GM18526 (cell line): ENCODE data around the gene NBEA.

ENCODE experiments used
- POLR2A ChIP-seq: IDR thresholded peaks from 3 replicates; pipeline ENCODE4 v1.6.1; 2011; ENCODE audit not compliant: insufficient read length; ENCODE audit errors: extremely low read depth

NBEA gene

DNA sequence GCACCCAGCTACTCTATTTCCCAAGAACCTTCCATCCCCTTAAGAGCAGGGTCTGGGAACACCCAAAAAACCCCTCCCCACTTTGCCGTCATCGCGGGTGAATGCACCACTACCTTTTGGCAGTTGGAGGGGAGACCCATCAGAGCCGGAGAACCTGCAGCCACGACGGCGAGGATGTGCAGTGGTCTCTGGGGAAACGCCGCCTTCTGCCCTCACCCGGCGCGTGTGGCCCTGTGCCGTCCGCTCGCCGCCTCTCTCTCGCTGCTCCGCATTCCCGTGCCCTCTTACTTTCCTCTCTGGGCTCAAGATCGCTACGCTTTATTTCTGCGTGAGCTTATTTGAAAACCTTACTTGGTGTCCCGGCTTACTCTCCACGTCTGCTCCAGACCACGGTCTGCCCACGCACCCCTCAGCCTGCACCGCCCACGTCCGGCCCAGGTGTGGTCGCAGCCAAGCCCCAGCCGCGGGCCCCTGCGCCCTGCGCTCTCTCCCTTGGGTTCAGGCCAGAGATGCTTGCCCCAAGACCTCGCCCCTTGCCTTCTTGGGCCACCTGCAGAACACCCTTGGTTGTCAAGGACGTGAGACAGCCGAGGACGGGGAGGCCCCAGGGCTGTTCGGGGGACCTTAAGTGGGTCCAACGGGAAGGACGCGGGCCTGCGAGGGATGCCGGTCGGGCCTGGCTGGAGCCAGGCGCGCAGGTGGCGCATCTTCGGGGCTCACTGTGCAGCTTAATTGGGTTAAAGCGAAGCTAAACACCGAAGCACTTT is 536.4 kb downstream of the NBEA start:
- TF ChIP-seq POLR2A, result no peak

DNA sequence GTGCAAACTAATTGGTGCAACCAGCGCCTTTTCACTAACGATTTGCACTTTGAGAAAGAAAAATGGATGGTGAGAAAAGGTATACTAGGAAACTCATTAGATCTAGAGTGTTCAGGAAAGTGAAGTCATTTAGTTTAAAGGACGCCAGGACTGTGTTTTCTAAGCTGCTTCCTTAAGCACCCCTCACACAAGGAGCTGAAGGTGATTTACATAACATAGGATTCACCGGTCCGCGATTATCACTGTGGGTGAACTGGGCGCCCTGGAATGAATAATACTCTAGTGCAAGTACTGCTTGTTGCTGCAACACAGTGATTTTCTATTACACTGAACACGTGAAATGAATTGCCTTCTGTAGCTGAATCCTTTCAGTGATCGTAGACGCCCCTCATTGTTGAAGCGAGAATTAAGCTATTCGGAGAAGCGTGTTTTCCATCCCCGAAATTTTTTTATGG is 537.0 kb downstream of the NBEA start:
- no peak for TF ChIP-seq POLR2A

DNA sequence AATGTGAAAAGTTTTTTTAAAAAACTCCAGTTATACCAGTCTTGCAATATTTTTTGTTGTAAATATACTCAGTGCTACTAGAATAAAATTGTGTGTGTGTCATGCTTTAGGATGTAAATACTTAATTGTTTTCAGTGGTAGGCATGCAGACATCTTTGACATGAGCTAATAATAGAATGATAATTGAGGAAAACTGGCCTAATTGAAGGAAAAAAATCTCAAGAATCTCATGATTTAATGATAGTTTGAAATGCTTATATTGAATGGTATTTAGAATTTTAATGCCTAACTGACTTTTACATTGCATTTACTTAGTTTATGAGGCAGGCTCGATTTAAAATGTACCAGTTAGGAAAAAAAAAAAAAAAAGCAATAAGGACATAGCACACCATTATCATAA is 537.6 kb downstream of the NBEA start:
- TF ChIP-seq POLR2A, result no peak

DNA sequence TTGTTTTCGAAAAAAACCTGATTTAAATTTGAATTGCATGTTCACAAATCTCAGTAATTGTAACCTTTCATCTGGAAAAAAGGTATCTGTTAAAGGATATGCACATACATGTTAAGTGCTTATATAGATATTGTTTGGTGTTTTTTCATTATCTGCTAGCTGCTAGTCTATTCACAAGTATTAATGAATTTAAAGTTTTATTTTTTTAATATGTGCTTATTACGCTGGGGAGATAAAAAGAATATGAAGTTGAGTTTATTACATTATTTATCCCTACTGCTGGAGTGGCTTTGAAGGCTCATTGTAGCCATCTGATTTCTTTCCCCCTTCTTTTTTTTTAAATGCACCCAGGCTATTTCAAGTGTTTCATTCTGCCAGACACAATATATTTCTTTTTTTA is 538.3 kb downstream of the NBEA start:
- no peak for TF ChIP-seq POLR2A

DNA sequence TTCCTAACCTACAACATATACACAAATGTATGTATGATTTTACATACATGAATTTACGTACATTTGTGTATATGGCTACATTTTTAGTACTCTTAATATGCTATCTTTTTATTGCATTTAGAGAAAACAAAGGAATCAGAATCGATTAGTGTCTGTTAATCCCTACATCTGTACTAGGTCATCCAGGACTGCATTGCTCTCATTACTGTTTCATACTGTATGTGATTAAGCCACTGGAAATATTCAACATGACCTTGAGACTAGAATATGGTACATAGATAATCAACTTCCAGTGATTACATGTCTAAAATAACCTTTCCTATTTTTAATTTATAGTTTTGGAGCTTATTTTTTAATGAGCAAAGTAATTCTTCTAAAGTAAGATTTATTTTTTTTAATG is 539.7 kb downstream of the NBEA start:
- TF ChIP-seq POLR2A, result no peak

DNA sequence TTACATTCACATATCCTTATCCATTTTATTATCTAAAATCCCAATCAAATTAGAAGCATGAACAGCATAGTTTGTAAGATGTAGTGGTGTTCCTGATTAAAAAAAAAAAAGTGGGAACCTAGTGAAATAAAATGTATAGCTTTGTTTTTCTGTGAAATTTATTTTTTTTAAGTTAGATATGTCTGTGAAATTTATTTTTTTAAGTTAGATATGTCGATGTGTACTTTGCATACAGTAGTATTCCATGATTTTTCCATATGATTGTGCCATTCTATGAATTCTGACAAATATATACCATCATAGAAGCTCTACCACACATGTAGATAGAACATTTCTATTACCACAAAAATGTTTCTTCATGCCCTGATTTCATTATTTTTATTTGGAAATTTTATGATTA is 540.5 kb downstream of the NBEA start:
- TF ChIP-seq POLR2A, result no peak

DNA sequence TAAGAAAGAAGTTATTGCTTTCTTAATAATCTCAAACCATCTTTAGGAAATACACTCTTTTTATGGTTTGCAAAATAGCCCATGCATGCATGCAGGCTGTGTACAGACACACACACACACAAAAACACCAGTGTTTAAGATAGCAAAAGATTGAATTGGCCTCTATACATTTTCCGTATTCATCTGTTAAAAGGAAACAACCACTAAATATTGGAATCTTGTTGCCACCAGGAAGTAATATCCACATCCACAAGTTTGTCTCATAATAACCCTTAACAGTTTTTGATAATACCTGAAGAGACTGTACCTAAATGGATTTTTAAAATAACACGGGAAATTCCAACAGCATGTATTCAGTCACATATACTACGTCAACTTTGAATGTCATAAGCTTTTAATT is 541.7 kb downstream of the NBEA start:
- TF ChIP-seq POLR2A, result no peak

DNA sequence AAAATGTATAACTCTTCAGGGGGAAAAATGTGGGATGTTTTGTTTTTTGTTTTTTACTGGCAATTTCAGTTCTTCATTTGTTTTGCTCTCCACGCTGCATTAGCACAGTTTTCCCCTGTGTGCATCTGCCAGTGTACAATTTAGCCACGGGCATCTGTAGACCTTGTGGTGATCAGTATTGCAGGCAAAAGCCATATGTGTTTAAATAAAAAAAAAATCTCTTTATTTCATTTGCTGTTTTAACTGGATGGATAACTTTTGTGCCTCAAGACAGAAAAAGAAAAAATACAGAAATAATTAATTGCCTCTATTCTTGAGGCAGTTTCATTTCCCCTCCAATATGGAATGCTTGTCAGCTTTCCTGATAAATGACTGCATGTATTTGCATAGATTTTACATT is 542.3 kb downstream of the NBEA start:
- no peak for TF ChIP-seq POLR2A

DNA sequence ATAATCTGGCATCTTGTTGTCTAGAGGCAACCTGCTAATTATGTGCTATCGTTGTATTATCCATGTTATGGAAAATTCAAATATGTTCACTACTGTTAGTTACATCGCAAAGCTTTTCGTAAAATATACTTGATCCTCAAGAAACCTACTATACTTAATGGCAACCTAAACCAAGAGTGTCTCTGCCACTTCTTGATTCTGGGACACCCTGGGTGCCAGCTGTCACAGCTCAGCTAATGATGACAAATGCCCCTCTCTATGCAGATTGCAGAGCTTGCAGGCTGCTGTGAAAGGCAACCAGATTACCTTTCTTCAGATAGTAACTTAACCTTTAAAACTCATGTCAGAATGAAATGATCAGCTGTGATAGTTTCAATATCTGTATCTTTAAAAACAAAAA is 543.4 kb downstream of the NBEA start:
- no peak for TF ChIP-seq POLR2A

DNA sequence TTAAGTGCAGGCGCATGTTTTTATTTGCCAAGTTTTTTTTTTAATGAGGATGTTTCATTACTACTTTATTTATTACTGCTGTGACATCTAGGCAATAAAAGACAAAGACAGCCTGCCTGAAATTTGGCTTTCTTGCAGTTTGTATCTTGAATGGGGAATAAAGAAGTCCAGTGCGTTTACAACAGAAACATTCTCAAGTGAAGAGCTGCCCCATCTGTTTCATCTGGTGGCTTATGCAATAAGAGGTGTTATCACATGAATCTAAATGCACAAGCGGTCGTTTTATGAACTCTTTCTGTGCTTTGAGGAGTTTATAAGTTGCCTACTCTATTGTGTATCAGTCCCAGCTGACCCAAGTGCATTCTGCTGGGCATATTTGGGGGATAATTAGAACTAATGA is 547.0 kb downstream of the NBEA start:
- TF ChIP-seq POLR2A, result no peak

DNA sequence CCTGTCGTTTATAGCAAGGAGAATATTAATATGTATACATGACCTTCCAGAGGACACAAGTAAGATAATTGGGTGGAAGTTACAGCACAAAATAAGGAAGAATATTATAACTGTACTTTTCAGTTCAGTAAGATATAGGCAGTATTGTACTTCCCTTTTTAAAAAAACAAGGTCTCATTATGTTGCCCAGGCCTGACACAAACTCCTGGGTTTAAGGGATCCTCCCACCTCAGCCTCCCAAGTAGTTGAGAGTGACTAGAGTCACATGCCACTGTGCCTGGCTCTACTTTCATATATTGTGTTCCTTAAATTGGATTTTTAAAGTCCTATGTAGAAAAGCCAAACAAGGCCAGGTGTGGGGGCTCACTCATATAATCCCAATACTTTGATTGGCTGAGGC is 553.9 kb downstream of the NBEA start:
- no peak for TF ChIP-seq POLR2A

DNA sequence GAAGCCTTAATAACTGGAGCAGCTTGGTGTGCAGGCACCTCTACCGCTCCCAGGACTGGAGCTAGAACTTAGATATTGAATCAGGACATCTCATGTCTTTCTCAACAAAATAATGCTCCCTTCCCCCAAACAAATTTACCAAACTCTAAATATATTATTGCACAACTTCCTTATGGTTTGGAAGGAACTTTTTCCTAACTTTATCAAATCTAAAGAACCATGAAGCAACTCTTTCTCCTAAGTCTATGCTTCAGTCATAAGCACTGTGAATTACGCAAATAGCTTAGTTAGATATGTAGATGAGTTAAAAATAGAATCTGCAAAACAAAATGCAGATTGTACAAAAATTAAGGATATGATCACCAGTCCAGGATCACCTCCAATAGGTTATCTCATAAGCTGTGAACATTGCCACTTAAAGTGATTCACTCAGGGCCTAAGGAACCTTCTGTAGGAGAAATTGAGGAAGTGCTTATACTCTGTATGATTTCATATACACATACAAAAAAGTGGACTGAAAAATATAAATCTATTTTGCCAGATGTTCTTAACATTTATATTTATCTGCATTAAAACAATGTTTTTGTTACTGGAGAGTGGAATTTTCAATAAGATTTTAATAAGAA is 554.8 kb downstream of the NBEA start:
- TF ChIP-seq POLR2A, result no peak

DNA sequence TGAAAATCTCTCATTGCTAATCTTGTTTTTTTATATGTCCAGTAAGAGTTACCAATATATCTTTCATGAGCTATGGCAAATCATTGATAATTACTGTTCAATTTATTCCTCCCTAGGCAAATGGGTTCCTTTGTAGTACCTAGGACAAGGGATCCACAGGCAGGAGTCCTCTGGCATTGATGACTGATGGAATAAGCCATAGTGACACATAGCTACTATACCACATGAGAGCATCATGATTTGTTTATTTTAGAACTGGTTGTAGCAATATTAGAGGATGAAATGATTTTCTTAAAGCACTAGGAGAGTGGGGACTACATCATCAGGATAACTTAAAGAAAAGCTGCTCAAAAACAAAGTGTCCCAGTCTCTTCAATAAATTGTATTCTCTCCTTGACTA is 556.2 kb downstream of the NBEA start:
- no peak for TF ChIP-seq POLR2A

DNA sequence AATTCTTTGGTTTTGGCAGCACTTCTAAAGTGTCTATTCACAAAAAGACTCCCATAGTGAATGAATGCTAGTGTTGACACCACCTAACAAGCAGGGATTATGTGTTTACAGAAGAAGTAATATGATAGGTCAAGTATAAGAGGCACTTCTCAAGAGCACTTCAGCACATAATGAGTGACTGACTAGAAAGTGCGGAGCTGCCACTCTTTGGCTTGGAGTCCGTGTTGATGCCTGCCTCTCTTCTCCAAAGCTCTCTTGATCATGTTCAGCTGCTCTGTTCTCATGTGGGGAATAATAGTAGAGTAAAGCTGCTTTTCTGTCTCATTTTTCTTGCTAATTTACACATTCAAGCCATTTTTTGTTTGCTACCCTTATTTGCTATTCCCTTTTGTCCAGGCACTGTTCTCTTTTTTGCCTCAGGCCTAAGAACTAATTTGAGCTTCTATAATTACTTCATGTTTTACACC is 557.2 kb downstream of the NBEA start:
- TF ChIP-seq POLR2A, result no peak

DNA sequence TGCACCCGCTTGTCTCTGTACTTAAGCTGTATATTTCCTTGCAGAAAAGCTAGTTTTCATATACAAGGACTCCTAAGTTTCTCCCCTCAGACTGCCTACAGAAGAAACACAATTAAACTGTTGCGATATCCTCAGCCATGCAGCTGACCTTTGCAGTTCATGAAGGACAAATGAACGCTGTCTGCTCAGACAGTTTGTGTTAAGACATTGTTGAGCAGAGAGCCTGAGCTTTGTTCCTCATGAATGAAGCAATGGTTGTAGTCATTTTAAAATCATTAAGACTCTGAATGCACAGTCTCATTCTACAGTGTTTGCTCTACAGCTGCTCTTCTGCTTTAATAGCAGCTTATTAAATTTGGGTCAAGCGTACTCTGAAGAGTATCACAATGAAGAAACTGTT is 557.6 kb downstream of the NBEA start:
- TF ChIP-seq POLR2A, result no peak

DNA sequence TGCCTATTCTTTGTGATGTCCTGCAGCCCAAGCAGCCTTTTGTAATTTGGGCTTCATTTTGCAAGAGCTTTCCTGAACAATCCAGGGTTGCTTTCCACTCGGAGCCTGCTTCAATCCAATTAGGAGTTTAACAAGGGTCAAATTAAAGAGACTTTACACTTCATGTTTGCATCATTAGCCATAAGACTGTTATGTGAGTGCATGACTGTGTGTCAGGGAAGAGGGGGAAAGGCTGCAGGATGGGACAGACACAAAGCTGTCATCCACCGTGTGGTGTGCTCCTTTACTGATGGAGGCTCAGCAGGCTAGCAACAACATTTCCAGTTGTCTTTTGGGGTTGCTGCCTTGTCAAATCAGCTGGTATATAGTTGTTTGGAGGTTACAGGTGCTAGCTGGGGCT is 558.1 kb downstream of the NBEA start:
- TF ChIP-seq POLR2A, result no peak

DNA sequence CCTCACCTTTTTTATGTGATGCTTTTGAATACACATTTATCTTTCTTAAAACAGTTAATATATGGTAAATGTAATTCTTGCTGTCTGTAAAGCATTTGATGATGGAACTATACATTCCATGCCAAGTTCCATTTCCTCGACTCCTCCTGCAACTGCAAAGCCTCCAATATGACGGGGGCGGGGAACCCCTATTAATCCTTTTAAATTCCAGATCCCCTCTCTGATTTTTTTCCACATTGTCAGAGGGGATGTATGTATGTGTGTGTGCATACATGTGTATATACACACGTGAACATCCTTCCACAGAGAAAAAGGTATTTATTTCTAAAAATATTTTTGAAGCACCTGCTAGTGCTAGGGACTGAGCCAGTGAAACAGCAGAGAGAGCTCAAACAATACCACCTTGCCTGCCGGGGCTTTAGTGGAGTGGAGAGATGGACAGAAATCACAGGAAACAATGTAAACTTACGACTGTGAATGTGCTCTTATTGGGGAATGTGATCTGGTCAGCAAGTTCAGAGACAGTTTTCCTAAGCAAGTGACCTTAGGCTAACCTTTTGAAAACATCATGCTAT is 559.7 kb downstream of the NBEA start:
- no peak for TF ChIP-seq POLR2A

DNA sequence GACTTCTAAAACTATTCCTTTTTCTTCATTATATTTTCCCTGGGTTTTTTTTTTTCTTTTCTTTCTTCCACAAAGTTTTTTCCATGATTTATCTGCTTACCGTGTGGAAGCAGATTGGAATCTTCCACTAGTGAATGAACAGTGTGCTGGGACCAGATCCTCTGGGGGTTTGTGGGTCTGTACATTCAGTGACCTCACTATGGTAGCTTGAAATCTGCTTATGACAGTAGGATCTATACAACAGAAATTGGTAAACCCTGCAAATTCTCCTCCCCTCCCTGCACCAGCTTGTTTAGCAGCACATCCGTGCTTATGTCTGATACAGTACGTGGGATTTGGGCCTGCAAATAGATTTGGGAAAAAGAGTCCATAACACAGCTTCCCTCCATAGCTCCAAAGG is 560.4 kb downstream of the NBEA start:
- TF ChIP-seq POLR2A, result no peak
